H9 (cell line): Measurements from ENCODE around the gene MICAL2. TPM values are rescaled to one million over a fixed set of nuclear protein-coding genes. Genes with fewer than 3 reads are reported as not detected.

Source experiments
- DNase-seq: peaks from one replicate; pipeline ENCODE4 v3.0.0-alpha.2; 2017
- H2AFZ ChIP-seq: one replicate; pipeline ENCODE4 v1.6.1; 2013; ENCODE audit warnings: mild to moderate bottlenecking, low read length, control low read depth, moderate library complexity
- H2AK5ac ChIP-seq: 2 replicates; pipeline ENCODE4 v1.6.1; 2013; ENCODE audit warnings: low read length, control low read depth, mixed read lengths; ENCODE audit not compliant: insufficient read length
- H2BK120ac ChIP-seq: one replicate; pipeline ENCODE4 v1.6.1; 2013; ENCODE audit warnings: low read depth, mild to moderate bottlenecking, low read length, control low read depth, inconsistent platforms; ENCODE audit not compliant: poor library complexity, severe bottlenecking
- H2BK12ac ChIP-seq: 2 replicates; pipeline ENCODE4 v1.6.1; 2013; ENCODE audit warnings: low read length, control low read depth, mixed read lengths, low read depth; ENCODE audit not compliant: insufficient read length
- H2BK15ac ChIP-seq: 2 replicates; pipeline ENCODE4 v1.6.1; 2013; ENCODE audit warnings: low read depth, low read length, control low read depth
- H2BK20ac ChIP-seq: one replicate; pipeline ENCODE4 v1.6.1; 2013; ENCODE audit warnings: low read depth, mild to moderate bottlenecking, low read length, control low read depth, inconsistent platforms; ENCODE audit not compliant: poor library complexity, severe bottlenecking
- H2BK5ac ChIP-seq: 2 replicates; pipeline ENCODE4 v1.6.1; 2013; ENCODE audit warnings: low read length, control low read depth, mixed read lengths; ENCODE audit not compliant: insufficient read length
- H3K14ac ChIP-seq: 2 replicates; pipeline ENCODE4 v1.6.1; 2013; ENCODE audit warnings: low read length, control low read depth; ENCODE audit not compliant: insufficient read depth
- H3K18ac ChIP-seq: 2 replicates; pipeline ENCODE4 v1.6.1; 2013; ENCODE audit warnings: low read depth, mild to moderate bottlenecking, mixed read lengths, low read length, control low read depth; ENCODE audit not compliant: insufficient read length
- H3K23ac ChIP-seq: 2 replicates; pipeline ENCODE4 v1.6.1; 2013; ENCODE audit warnings: low read length, control low read depth, mixed read lengths, low read depth; ENCODE audit not compliant: insufficient read length
- H3K23me2 ChIP-seq: 2 replicates; pipeline ENCODE4 v1.6.1; 2013; ENCODE audit warnings: low read depth, mild to moderate bottlenecking, mixed read lengths, low read length, control low read depth; ENCODE audit not compliant: insufficient read length, poor library complexity, severe bottlenecking
- H3K27ac ChIP-seq: 2 replicates; pipeline ENCODE4 v1.5.1; 2013; ENCODE audit warnings: low read length, control low read depth, mixed read lengths, low read depth; ENCODE audit not compliant: insufficient read length
- H3K27me3 ChIP-seq: 2 replicates; pipeline ENCODE4 v1.6.1; 2013; ENCODE audit warnings: low read length, control low read depth, inconsistent platforms; ENCODE audit not compliant: insufficient read depth
- H3K4ac ChIP-seq: 2 replicates; pipeline ENCODE4 v1.6.1; 2013; ENCODE audit warnings: low read depth, mild to moderate bottlenecking, control low read depth, inconsistent platforms, low read length, moderate library complexity
- H3K4me1 ChIP-seq: 2 replicates; pipeline ENCODE4 v1.6.1; 2013; ENCODE audit warnings: low read length, control low read depth, inconsistent platforms; ENCODE audit not compliant: insufficient read depth
- H3K4me2 ChIP-seq: 2 replicates; pipeline ENCODE4 v1.6.1; 2013; ENCODE audit warnings: low read length, control low read depth, mixed read lengths; ENCODE audit not compliant: insufficient read length, insufficient read depth
- H3K56ac ChIP-seq: 2 replicates; pipeline ENCODE4 v1.6.1; 2013; ENCODE audit warnings: low read depth, mild to moderate bottlenecking, mixed read lengths, low read length, control low read depth; ENCODE audit not compliant: insufficient read length
- H3K79me1 ChIP-seq: 2 replicates; pipeline ENCODE4 v1.6.1; 2013; ENCODE audit warnings: low read depth, mild to moderate bottlenecking, moderate library complexity, low read length, control low read depth, inconsistent platforms; ENCODE audit not compliant: insufficient read depth, poor library complexity, severe bottlenecking
- H3K79me2 ChIP-seq: 2 replicates; pipeline ENCODE4 v1.6.1; 2013; ENCODE audit warnings: low read length, control low read depth, inconsistent platforms; ENCODE audit not compliant: insufficient read depth
- H3K9ac ChIP-seq: 2 replicates; pipeline ENCODE4 v1.6.1; 2013; ENCODE audit warnings: low read length, control low read depth, mixed read lengths; ENCODE audit not compliant: insufficient read length; ENCODE audit errors: extremely low read depth
- H3K9me3 ChIP-seq: one replicate; pipeline ENCODE4 v1.6.1; 2013; ENCODE audit warnings: low read depth, low read length, inconsistent platforms; ENCODE audit not compliant: control insufficient read depth
- H3T11ph ChIP-seq: one replicate; pipeline ENCODE4 v1.6.1; 2013; ENCODE audit warnings: mild to moderate bottlenecking, low read length, control low read depth, inconsistent platforms
- H4K20me1 ChIP-seq: one replicate; pipeline ENCODE4 v1.6.1; 2013; ENCODE audit not compliant: control insufficient read depth, insufficient read length, insufficient read depth
- H4K5ac ChIP-seq: 2 replicates; pipeline ENCODE4 v1.6.1; 2013; ENCODE audit warnings: low read depth, mild to moderate bottlenecking, mixed read lengths, low read length, control low read depth; ENCODE audit not compliant: insufficient read length
- H4K8ac ChIP-seq: replicated peaks from 2 replicates; pipeline ENCODE4 v1.6.1; 2013; ENCODE audit warnings: low read length, control low read depth, mixed read lengths, low read depth; ENCODE audit not compliant: insufficient read length
- H4K91ac ChIP-seq: 2 replicates; pipeline ENCODE4 v1.6.1; 2013; ENCODE audit warnings: low read depth, mild to moderate bottlenecking, moderate library complexity, mixed read lengths, low read length, control low read depth; ENCODE audit not compliant: insufficient read length
- H3K27ac Mint-ChIP-seq, 3 experiments: 2 replicates in 2 of 3; 3 replicates in 1 of 3; pipeline ENCODE4 v1.8.0; 2020 to 2021; ENCODE audit warnings: mixed read lengths in 3 of 3, mild to moderate bottlenecking in 1 of 3, moderate library complexity in 1 of 3
- H3K27me3 Mint-ChIP-seq: 2 replicates; pipeline ENCODE4 v1.8.0; 2021; ENCODE audit warnings: low read depth, mild to moderate bottlenecking, moderate library complexity, mixed read lengths
- H3K36me3 Mint-ChIP-seq, 3 experiments: 2 replicates in 2 of 3; 3 replicates in 1 of 3; pipeline ENCODE4 v1.8.0; 2020 to 2021; ENCODE audit warnings: low read depth in 3 of 3, mixed read lengths in 3 of 3; ENCODE audit not compliant: insufficient read depth in 1 of 3
- H3K4me1 Mint-ChIP-seq, 2 experiments: 2 replicates each; pipeline ENCODE4 v1.8.0; 2020; ENCODE audit warnings: mixed read lengths in 2 of 2
- H3K4me3 Mint-ChIP-seq, 2 experiments: 2 replicates in 1 of 2; 3 replicates in 1 of 2; pipeline ENCODE4 v1.8.0; 2020 to 2021; ENCODE audit warnings: mild to moderate bottlenecking in 2 of 2, mixed read lengths in 2 of 2, moderate library complexity in 1 of 2
- H3K9me3 Mint-ChIP-seq, 2 experiments: 2 replicates in 1 of 2; 3 replicates in 1 of 2; pipeline ENCODE4 v1.8.0; 2020; ENCODE audit warnings: mild to moderate bottlenecking in 2 of 2, mixed read lengths in 2 of 2, moderate library complexity in 1 of 2
- WGBS: extraction: QIAGEN DNeasy Blood & Tissue Kit; methylation state at CpG from one replicate; pipeline ENCODE4 v1.1.7; 2013; ENCODE audit warnings: missing lambda C conversion rate, low lambda C conversion rate, mixed read lengths; ENCODE audit not compliant: insufficient read length; ENCODE audit errors: extremely low coverage; 5-methylcytosine and 5-hydroxymethylcytosine counted together
- total RNA-seq: library from RNA; stranded (reverse); gene quantifications from 2 replicates; pipeline ENCODE4 v1.2.1, GENCODE V29; 2021
- TF ChIP-seq, protein P1 (sequence below): fragments of 200-600 bp; sonication (generic); conservative IDR thresholded peaks from 3 replicates; pipeline ENCODE4 v1.8.0; 2021; ENCODE audit warnings: antibody characterized with exemption, mild to moderate bottlenecking

MICAL2 gene
- total RNA-seq, 1 experiment from 2014 or later: 4.7 TPM

DNA sequence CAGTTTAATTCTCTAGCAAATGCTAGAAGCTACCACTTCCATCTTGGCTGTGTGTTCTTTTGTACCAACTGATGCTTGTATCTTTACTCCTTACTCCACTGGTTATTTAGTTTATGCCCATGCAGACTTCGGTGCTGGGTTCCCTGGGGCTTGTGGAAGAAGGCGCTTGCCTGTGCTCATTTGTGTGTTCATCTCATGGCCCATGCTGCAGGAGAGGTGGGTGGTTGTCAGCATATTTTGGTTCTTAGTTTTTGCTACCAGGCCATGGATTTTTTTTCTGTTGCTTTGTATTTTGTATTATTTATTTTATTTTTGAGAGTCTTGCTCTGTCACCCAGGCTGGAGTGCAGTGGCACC, 22.4 kb downstream of the MICAL2 start:
- Histone ChIP-seq H3K27me3 (no peaks in the 10 kb centered on the region), H3K4ac (no peak overlapping the region), H3K27ac (no peak overlapping the region), H3K14ac (no peak overlapping the region), H4K8ac (no peak overlapping the region), H2BK15ac (no peak overlapping the region), H2BK120ac (no peak overlapping the region), H2AK5ac (no peak overlapping the region), H3K23ac (no peak overlapping the region), H3K4me1 (no peaks in the 10 kb centered on the region), H3K4me2 (no peak overlapping the region), H3K9ac (no peak overlapping the region), H3K79me2 (no peaks in the 10 kb centered on the region), H3K23me2 (no peaks in the 10 kb centered on the region), H4K5ac (no peak overlapping the region), H3T11ph (no peak overlapping the region), H3K9me3 (no peaks in the 10 kb centered on the region), H3K79me1 (no peaks in the 10 kb centered on the region), H2BK20ac (no peak overlapping the region), H2BK5ac (no peak overlapping the region), H2BK12ac (no peak overlapping the region), H3K18ac (no peak overlapping the region), H4K20me1 (no peaks in the 10 kb centered on the region), H3K56ac (no peak overlapping the region), H2AFZ (no peak overlapping the region), H4K91ac (no peak overlapping the region)
- H3K27ac Mint-ChIP-seq: no peak overlapping the region
- H3K27me3 Mint-ChIP-seq: peaks cover 2% of the 10 kb centered on the region
- H3K4me3 Mint-ChIP-seq: no peak overlapping the region
- no CpG with 5 or more reads among the region's 2 CpGs for WGBS
- no peaks in the 10 kb centered on the region for H3K9me3 Mint-ChIP-seq
- peaks cover 6% of the 10 kb centered on the region in 2 experiments for H3K4me1 Mint-ChIP-seq
- H3K36me3 Mint-ChIP-seq: no peaks in the 10 kb centered on the region
- TF ChIP-seq, protein P1, sequence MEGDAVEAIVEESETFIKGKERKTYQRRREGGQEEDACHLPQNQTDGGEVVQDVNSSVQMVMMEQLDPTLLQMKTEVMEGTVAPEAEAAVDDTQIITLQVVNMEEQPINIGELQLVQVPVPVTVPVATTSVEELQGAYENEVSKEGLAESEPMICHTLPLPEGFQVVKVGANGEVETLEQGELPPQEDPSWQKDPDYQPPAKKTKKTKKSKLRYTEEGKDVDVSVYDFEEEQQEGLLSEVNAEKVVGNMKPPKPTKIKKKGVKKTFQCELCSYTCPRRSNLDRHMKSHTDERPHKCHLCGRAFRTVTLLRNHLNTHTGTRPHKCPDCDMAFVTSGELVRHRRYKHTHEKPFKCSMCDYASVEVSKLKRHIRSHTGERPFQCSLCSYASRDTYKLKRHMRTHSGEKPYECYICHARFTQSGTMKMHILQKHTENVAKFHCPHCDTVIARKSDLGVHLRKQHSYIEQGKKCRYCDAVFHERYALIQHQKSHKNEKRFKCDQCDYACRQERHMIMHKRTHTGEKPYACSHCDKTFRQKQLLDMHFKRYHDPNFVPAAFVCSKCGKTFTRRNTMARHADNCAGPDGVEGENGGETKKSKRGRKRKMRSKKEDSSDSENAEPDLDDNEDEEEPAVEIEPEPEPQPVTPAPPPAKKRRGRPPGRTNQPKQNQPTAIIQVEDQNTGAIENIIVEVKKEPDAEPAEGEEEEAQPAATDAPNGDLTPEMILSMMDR: no peak
- DNase-seq: no peak
